Measurements from ENCODE around the gene PDZRN3.

PDZRN3 gene

DNA sequence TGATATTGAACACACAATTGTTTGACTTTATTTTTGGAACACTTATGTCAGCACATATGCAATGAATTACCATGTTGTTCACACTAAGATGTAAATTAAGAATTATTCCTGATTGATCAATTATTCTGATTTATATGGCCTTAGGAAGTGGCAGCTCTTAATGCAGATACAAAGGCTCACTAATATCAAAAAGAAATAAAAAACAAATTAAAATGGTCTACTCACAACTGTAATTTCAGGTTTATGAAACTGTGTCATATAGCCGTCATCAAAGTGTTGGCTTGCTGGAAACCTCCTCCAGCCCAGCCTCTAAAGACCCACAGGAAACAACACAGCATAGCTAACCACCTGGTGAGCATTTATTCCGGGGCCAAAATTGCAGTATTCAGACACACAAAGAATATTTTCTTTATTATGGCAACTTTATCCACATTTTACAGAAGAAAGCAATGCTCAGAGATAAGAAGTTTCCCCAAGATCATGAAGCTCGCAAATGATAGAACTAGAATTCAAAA is 33.4 kb downstream of the PDZRN3 start:
- TF ChIP-seq, protein P1, sequence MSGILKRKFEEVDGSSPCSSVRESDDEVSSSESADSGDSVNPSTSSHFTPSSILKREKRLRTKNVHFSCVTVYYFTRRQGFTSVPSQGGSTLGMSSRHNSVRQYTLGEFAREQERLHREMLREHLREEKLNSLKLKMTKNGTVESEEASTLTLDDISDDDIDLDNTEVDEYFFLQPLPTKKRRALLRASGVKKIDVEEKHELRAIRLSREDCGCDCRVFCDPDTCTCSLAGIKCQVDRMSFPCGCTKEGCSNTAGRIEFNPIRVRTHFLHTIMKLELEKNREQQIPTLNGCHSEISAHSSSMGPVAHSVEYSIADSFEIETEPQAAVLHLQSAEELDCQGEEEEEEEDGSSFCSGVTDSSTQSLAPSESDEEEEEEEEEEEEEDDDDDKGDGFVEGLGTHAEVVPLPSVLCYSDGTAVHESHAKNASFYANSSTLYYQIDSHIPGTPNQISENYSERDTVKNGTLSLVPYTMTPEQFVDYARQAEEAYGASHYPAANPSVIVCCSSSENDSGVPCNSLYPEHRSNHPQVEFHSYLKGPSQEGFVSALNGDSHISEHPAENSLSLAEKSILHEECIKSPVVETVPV (CRISPR knock-in tag; IDR thresholded peaks at IDR 0.05): no peak
- TF ChIP-seq, protein P2, sequence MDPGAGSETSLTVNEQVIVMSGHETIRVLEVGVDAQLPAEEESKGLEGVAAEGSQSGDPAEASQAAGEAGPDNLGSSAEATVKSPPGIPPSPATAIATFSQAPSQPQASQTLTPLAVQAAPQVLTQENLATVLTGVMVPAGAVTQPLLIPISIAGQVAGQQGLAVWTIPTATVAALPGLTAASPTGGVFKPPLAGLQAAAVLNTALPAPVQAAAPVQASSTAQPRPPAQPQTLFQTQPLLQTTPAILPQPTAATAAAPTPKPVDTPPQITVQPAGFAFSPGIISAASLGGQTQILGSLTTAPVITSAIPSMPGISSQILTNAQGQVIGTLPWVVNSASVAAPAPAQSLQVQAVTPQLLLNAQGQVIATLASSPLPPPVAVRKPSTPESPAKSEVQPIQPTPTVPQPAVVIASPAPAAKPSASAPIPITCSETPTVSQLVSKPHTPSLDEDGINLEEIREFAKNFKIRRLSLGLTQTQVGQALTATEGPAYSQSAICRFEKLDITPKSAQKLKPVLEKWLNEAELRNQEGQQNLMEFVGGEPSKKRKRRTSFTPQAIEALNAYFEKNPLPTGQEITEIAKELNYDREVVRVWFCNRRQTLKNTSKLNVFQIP (CRISPR knock-in tag; IDR thresholded peaks at IDR 0.05; ENCODE audit: borderline replicate concordance, low read depth): no peak
- no peak for TF ChIP-seq CSDC2 (CRISPR knock-in tag; IDR thresholded peaks at IDR 0.05)
- no peak for TF ChIP-seq ESRRG (CRISPR knock-in tag; IDR thresholded peaks at IDR 0.05)
- TF ChIP-seq ARNTL (CRISPR knock-in tag; IDR thresholded peaks at IDR 0.05; ENCODE audit: borderline replicate concordance, low read depth): no peak
- no peak for TF ChIP-seq ISL1 (CRISPR knock-in tag; IDR thresholded peaks at IDR 0.05)
- no peak for TF ChIP-seq RARB (CRISPR knock-in tag; IDR thresholded peaks at IDR 0.05)
- TF ChIP-seq, protein P3, sequence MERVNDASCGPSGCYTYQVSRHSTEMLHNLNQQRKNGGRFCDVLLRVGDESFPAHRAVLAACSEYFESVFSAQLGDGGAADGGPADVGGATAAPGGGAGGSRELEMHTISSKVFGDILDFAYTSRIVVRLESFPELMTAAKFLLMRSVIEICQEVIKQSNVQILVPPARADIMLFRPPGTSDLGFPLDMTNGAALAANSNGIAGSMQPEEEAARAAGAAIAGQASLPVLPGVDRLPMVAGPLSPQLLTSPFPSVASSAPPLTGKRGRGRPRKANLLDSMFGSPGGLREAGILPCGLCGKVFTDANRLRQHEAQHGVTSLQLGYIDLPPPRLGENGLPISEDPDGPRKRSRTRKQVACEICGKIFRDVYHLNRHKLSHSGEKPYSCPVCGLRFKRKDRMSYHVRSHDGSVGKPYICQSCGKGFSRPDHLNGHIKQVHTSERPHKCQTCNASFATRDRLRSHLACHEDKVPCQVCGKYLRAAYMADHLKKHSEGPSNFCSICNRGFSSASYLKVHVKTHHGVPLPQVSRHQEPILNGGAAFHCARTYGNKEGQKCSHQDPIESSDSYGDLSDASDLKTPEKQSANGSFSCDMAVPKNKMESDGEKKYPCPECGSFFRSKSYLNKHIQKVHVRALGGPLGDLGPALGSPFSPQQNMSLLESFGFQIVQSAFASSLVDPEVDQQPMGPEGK (CRISPR knock-in tag; IDR thresholded peaks at IDR 0.05; ENCODE audit: borderline replicate concordance): no peak
- TF ChIP-seq SNAI2 (CRISPR knock-in tag; IDR thresholded peaks at IDR 0.05): no peak
- no peak for TF ChIP-seq ZFP3 (CRISPR knock-in tag; IDR thresholded peaks at IDR 0.05)
- TF ChIP-seq ZNF70 (CRISPR knock-in tag; IDR thresholded peaks at IDR 0.05): no peak
- TF ChIP-seq, protein P4, sequence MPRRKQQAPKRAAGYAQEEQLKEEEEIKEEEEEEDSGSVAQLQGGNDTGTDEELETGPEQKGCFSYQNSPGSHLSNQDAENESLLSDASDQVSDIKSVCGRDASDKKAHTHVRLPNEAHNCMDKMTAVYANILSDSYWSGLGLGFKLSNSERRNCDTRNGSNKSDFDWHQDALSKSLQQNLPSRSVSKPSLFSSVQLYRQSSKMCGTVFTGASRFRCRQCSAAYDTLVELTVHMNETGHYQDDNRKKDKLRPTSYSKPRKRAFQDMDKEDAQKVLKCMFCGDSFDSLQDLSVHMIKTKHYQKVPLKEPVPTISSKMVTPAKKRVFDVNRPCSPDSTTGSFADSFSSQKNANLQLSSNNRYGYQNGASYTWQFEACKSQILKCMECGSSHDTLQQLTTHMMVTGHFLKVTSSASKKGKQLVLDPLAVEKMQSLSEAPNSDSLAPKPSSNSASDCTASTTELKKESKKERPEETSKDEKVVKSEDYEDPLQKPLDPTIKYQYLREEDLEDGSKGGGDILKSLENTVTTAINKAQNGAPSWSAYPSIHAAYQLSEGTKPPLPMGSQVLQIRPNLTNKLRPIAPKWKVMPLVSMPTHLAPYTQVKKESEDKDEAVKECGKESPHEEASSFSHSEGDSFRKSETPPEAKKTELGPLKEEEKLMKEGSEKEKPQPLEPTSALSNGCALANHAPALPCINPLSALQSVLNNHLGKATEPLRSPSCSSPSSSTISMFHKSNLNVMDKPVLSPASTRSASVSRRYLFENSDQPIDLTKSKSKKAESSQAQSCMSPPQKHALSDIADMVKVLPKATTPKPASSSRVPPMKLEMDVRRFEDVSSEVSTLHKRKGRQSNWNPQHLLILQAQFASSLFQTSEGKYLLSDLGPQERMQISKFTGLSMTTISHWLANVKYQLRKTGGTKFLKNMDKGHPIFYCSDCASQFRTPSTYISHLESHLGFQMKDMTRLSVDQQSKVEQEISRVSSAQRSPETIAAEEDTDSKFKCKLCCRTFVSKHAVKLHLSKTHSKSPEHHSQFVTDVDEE (CRISPR knock-in tag; IDR thresholded peaks at IDR 0.05): no peak
- TF ChIP-seq BACH2 (CRISPR knock-in tag; IDR thresholded peaks at IDR 0.05; ENCODE audit: borderline replicate concordance): no peak
- no peak for TF ChIP-seq ZFP30 (CRISPR knock-in tag; IDR thresholded peaks at IDR 0.05)
- no peak for TF ChIP-seq GLIS3 (CRISPR knock-in tag; IDR thresholded peaks at IDR 0.05)
- no peak for TF ChIP-seq OSR1 (CRISPR knock-in tag; IDR thresholded peaks at IDR 0.05)
- no peak for TF ChIP-seq ZNF8 (CRISPR knock-in tag; IDR thresholded peaks at IDR 0.05)
- TF ChIP-seq ZNF565 (CRISPR knock-in tag; conservative IDR thresholded peaks at IDR 0.05; ENCODE audit: low read depth): no peak
- no peak for ATAC-seq

DNA sequence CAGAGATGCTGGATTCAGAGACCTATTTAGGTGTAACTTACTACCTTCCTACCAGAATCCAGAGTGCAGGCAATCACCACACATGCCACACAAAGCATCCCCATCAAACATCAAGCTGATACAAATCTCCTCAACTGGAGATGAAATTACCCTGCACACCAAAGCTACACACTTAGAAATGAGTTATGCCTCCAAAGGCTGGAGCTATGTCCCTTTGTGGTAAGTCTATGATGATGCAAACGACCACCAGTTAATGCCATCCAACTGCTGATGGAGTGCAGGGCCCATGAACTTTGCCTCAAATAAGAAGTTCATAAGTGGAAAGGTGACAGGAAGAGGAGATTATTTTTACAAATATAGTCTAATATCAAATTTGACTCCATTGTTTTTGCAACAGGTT is 38.1 kb downstream of the PDZRN3 start:
- no peak for TF ChIP-seq TOX (CRISPR knock-in tag; IDR thresholded peaks at IDR 0.05; ENCODE audit: borderline replicate concordance)
- no peak for ATAC-seq

DNA sequence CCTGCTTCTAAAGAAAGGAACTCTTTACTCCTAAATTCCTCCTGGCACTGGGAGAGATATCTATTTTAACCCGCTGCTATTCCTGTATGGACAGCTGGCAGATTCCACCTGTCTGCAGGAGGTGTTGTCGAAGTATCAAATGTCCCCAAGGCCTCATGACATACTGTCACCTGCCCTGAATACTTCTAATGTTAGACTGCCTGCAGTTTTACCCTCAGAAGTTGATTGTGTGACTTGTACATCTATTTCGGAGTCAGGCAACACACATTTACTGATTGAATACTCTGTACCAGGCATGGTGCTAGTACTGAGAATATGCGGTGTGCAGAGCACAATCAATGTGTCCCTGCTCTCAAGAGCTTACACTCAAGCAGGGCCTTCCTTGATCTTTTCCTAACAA is 38.6 kb downstream of the PDZRN3 start:
- ATAC-seq: no peak
- TF ChIP-seq, protein P1 (CRISPR knock-in tag; IDR thresholded peaks at IDR 0.05): no peak
- TF ChIP-seq OSR1 (CRISPR knock-in tag; IDR thresholded peaks at IDR 0.05) (no peak), GLIS3 (CRISPR knock-in tag; IDR thresholded peaks at IDR 0.05) (no peak), CSDC2 (CRISPR knock-in tag; IDR thresholded peaks at IDR 0.05) (no peak), ESRRG (CRISPR knock-in tag; IDR thresholded peaks at IDR 0.05) (no peak), ZNF8 (CRISPR knock-in tag; IDR thresholded peaks at IDR 0.05) (no peak), ZFP3 (CRISPR knock-in tag; IDR thresholded peaks at IDR 0.05) (no peak), ZFP30 (CRISPR knock-in tag; IDR thresholded peaks at IDR 0.05) (no peak), ISL1 (CRISPR knock-in tag; IDR thresholded peaks at IDR 0.05) (no peak), RARB (CRISPR knock-in tag; IDR thresholded peaks at IDR 0.05) (no peak), TCF4 (CRISPR knock-in tag; IDR thresholded peaks at IDR 0.05; ENCODE audit: borderline replicate concordance) (no peak)
- TF ChIP-seq, protein P3 (CRISPR knock-in tag; IDR thresholded peaks at IDR 0.05; ENCODE audit: borderline replicate concordance): no peak
- TF ChIP-seq, protein P4 (CRISPR knock-in tag; IDR thresholded peaks at IDR 0.05): no peak
